ENCODE measurements around the gene FNBP1. TPM values are rescaled to one million over a fixed set of nuclear protein-coding genes. Genes with fewer than 3 reads are reported as not detected.

FNBP1 gene
- total RNA-seq, 2 experiments from 2014 or later: 153 to 167 TPM

GRCh38 chr9:129860653-129861446 is 182.1 kb downstream of the FNBP1 start:
- no peaks in the 10 kb centered on the region for H3K9me3 Mint-ChIP-seq (ENCODE audit: low read depth)
- H3K4me1 Mint-ChIP-seq: peaks cover 90% of the 10 kb centered on the region
- DNase-seq: peak; percentile 81
- H3K27ac Mint-ChIP-seq: peak overlapping the region; percentile 92
- CTCF ChIA-PET: interaction anchor here (0.9 to 12.0 kb wide), 3 partner anchors 20 to 53 kb away, joined by 3 to 110 read pairs (median 4); no protein-coding TSS in a partner anchor
- H3K4me3 Mint-ChIP-seq: peak overlapping the region; percentile 18
- H3K36me3 Mint-ChIP-seq: peaks cover 74% of the 10 kb centered on the region
- peak; percentile 28 for ATAC-seq
- H3K27me3 Mint-ChIP-seq: no peaks in the 10 kb centered on the region

GRCh38 chr9:129858167-129858962 is 184.6 kb downstream of the FNBP1 start:
- peaks cover 91% of the 10 kb centered on the region for H3K4me1 Mint-ChIP-seq
- DNase-seq: no peak
- H3K4me3 Mint-ChIP-seq: no peak overlapping the region
- no peak for ATAC-seq
- peak overlapping the region; percentile 62 for H3K27ac Mint-ChIP-seq
- H3K36me3 Mint-ChIP-seq: peaks cover 77% of the 10 kb centered on the region
- H3K27me3 Mint-ChIP-seq: no peaks in the 10 kb centered on the region
- CTCF ChIA-PET: interaction anchor here (1.6 kb wide), 1 partner anchor 22 kb away, joined by 4 read pairs; no protein-coding TSS in a partner anchor
- no peaks in the 10 kb centered on the region for H3K9me3 Mint-ChIP-seq (ENCODE audit: low read depth)

- Mint-ChIP-seq H3K9me3 (ENCODE audit: low read depth) (no peaks in the 10 kb centered on the region), H3K27ac (peak overlapping the region; percentile 88), H3K4me1 (peaks cover 93% of the 10 kb centered on the region), H3K36me3 (peaks cover 77% of the 10 kb centered on the region), H3K27me3 (no peaks in the 10 kb centered on the region), H3K4me3 (no peak overlapping the region)
- ATAC-seq: peak; percentile 22
- DNase-seq: no peak
- CTCF ChIA-PET: interaction anchor here (1.6 kb wide), 1 partner anchor 8 kb away, joined by 3 read pairs; no protein-coding TSS in a partner anchor
Measured at GRCh38 chr9:129857207-129857606, 185.8 kb downstream of the FNBP1 start.

GRCh38 chr9:129854588-129855110 is 188.3 kb downstream of the FNBP1 start:
- CTCF ChIA-PET: interaction anchor here (1.4 kb wide), 1 partner anchor 117 kb away, joined by 5 read pairs; no protein-coding TSS in a partner anchor
- peak overlapping the region; percentile 23 for H3K4me3 Mint-ChIP-seq
- DNase-seq: peak; percentile 79
- peak; percentile 37 for ATAC-seq
- no peaks in the 10 kb centered on the region for H3K9me3 Mint-ChIP-seq (ENCODE audit: low read depth)
- peaks cover 87% of the 10 kb centered on the region for H3K4me1 Mint-ChIP-seq
- H3K27me3 Mint-ChIP-seq: no peaks in the 10 kb centered on the region
- peaks cover 82% of the 10 kb centered on the region for H3K36me3 Mint-ChIP-seq
- H3K27ac Mint-ChIP-seq: peak overlapping the region; percentile 88

- peak overlapping the region; percentile 88 for H3K27ac Mint-ChIP-seq
- DNase-seq: no peak
- peaks cover 77% of the 10 kb centered on the region for H3K36me3 Mint-ChIP-seq
- no peaks in the 10 kb centered on the region for H3K9me3 Mint-ChIP-seq (ENCODE audit: low read depth)
- H3K27me3 Mint-ChIP-seq: no peaks in the 10 kb centered on the region
- ATAC-seq: no peak
- peaks cover 92% of the 10 kb centered on the region for H3K4me1 Mint-ChIP-seq
- no peak overlapping the region for H3K4me3 Mint-ChIP-seq
- CTCF ChIA-PET: interaction anchor here (1.1 kb wide), 1 partner anchor 15 kb away, joined by 3 read pairs; no protein-coding TSS in a partner anchor
Measured at GRCh38 chr9:129853614-129854013, 189.4 kb downstream of the FNBP1 start.

GRCh38 chr9:129852579-129852978 is 190.4 kb downstream of the FNBP1 start:
- Mint-ChIP-seq H3K27me3 (no peaks in the 10 kb centered on the region), H3K4me3 (no peak overlapping the region), H3K27ac (peak overlapping the region; percentile 5), H3K9me3 (ENCODE audit: low read depth) (no peaks in the 10 kb centered on the region), H3K36me3 (peaks cover 69% of the 10 kb centered on the region), H3K4me1 (peaks cover 89% of the 10 kb centered on the region)
- CTCF ChIA-PET: interaction anchor here (1.1 to 2.0 kb wide), 2 partner anchors 9 to 16 kb away, joined by 3 to 6 read pairs; no protein-coding TSS in a partner anchor
- DNase-seq (no peak), ATAC-seq (no peak)

GRCh38 chr9:129851821-129852220 is 191.2 kb downstream of the FNBP1 start:
- no peaks in the 10 kb centered on the region for H3K27me3 Mint-ChIP-seq
- H3K4me3 Mint-ChIP-seq: no peak overlapping the region
- CTCF ChIA-PET: interaction anchor here (1.1 to 2.0 kb wide), 2 partner anchors 8 to 25 kb away, joined by 3 to 6 read pairs; no protein-coding TSS in a partner anchor
- ATAC-seq (no peak), DNase-seq (no peak)
- H3K27ac Mint-ChIP-seq: peak overlapping the region; percentile 56
- no peaks in the 10 kb centered on the region for H3K9me3 Mint-ChIP-seq (ENCODE audit: low read depth)
- H3K36me3 Mint-ChIP-seq: peaks cover 65% of the 10 kb centered on the region
- peaks cover 84% of the 10 kb centered on the region for H3K4me1 Mint-ChIP-seq

GRCh38 chr9:129850821-129851550 is 192.0 kb downstream of the FNBP1 start:
- Mint-ChIP-seq H3K27ac (no peak overlapping the region), H3K36me3 (peaks cover 60% of the 10 kb centered on the region), H3K4me3 (no peak overlapping the region), H3K9me3 (ENCODE audit: low read depth) (no peaks in the 10 kb centered on the region), H3K4me1 (peaks cover 75% of the 10 kb centered on the region), H3K27me3 (no peaks in the 10 kb centered on the region)
- ATAC-seq: no peak
- DNase-seq: no peak
- CTCF ChIA-PET: interaction anchor here (0.7 to 2.0 kb wide), 4 partner anchors 8 to 26 kb away, joined by 3 to 6 read pairs (median 4); no protein-coding TSS in a partner anchor

- H3K4me1 Mint-ChIP-seq: peaks cover 72% of the 10 kb centered on the region
- DNase-seq: no peak
- peaks cover 50% of the 10 kb centered on the region for H3K36me3 Mint-ChIP-seq
- H3K9me3 Mint-ChIP-seq (ENCODE audit: low read depth): no peaks in the 10 kb centered on the region
- CTCF ChIA-PET: interaction anchor here (1.2 kb wide), 1 partner anchor 18 kb away, joined by 3 read pairs; no protein-coding TSS in a partner anchor
- no peak for ATAC-seq
- H3K27me3 Mint-ChIP-seq: no peaks in the 10 kb centered on the region
- peak overlapping the region; percentile 12 for H3K27ac Mint-ChIP-seq
- H3K4me3 Mint-ChIP-seq: no peak overlapping the region
Measured at GRCh38 chr9:129849901-129850300, 193.1 kb downstream of the FNBP1 start.

GRCh38 chr9:129848712-129849441 is 194.1 kb downstream of the FNBP1 start:
- H3K36me3 Mint-ChIP-seq: peaks cover 40% of the 10 kb centered on the region
- no peak overlapping the region for H3K4me3 Mint-ChIP-seq
- peaks cover 68% of the 10 kb centered on the region for H3K4me1 Mint-ChIP-seq
- no peaks in the 10 kb centered on the region for H3K27me3 Mint-ChIP-seq
- ATAC-seq (no peak), DNase-seq (no peak)
- H3K27ac Mint-ChIP-seq: peak overlapping the region; percentile 12
- CTCF ChIA-PET: interaction anchor here (0.9 to 2.1 kb wide), 6 partner anchors 10 to 258 kb away, joined by 3 to 5 read pairs (median 3); no protein-coding TSS in a partner anchor
- no peaks in the 10 kb centered on the region for H3K9me3 Mint-ChIP-seq (ENCODE audit: low read depth)

GRCh38 chr9:129845373-129845772 is 197.6 kb downstream of the FNBP1 start:
- Mint-ChIP-seq H3K9me3 (ENCODE audit: low read depth) (no peaks in the 10 kb centered on the region), H3K4me1 (peaks cover 55% of the 10 kb centered on the region), H3K27me3 (no peaks in the 10 kb centered on the region), H3K4me3 (no peak overlapping the region), H3K36me3 (peaks cover 23% of the 10 kb centered on the region), H3K27ac (peak overlapping the region; percentile 74)
- DNase-seq (no peak), ATAC-seq (no peak)
- CTCF ChIA-PET: interaction anchor here (1.0 kb wide), 1 partner anchor 17 kb away, joined by 4 read pairs; no protein-coding TSS in a partner anchor

- no peaks in the 10 kb centered on the region for H3K27me3 Mint-ChIP-seq
- peak overlapping the region; percentile 41 for H3K27ac Mint-ChIP-seq
- CTCF ChIA-PET: interaction anchor here (1.0 kb wide), 1 partner anchor 19 kb away, joined by 3 read pairs; no protein-coding TSS in a partner anchor
- H3K36me3 Mint-ChIP-seq: peaks cover 33% of the 10 kb centered on the region
- H3K4me3 Mint-ChIP-seq: no peak overlapping the region
- ATAC-seq (no peak), DNase-seq (no peak)
- H3K4me1 Mint-ChIP-seq: peaks cover 69% of the 10 kb centered on the region
- no peaks in the 10 kb centered on the region for H3K9me3 Mint-ChIP-seq (ENCODE audit: low read depth)
Measured at GRCh38 chr9:129841071-129841470, 201.9 kb downstream of the FNBP1 start.
